ENCODE measurements around the gene TAS2R1.

DNA sequence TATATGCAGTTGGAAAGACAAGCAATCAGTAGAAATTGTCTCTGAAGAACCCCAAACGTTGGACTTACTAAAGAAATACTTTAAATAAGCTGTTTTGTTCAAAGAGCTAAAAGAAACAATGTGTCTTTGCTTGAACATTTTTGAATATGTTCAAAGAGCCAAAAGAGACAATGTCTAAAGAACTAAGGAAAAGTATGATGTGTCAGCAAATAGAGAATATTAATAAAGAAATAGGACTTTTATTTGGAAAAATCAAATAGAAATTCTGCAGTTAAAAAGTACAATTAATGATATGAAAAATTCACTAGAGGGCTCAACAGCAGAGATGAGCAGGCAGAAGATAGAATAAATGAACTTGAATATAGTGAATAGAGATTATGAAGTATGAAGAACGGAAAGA lies 19.2 kb downstream of the TAS2R1 start:
- TF ChIP-seq, protein P1, sequence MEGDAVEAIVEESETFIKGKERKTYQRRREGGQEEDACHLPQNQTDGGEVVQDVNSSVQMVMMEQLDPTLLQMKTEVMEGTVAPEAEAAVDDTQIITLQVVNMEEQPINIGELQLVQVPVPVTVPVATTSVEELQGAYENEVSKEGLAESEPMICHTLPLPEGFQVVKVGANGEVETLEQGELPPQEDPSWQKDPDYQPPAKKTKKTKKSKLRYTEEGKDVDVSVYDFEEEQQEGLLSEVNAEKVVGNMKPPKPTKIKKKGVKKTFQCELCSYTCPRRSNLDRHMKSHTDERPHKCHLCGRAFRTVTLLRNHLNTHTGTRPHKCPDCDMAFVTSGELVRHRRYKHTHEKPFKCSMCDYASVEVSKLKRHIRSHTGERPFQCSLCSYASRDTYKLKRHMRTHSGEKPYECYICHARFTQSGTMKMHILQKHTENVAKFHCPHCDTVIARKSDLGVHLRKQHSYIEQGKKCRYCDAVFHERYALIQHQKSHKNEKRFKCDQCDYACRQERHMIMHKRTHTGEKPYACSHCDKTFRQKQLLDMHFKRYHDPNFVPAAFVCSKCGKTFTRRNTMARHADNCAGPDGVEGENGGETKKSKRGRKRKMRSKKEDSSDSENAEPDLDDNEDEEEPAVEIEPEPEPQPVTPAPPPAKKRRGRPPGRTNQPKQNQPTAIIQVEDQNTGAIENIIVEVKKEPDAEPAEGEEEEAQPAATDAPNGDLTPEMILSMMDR (IDR thresholded peaks at IDR 0.05): no peak
- no peak for TF ChIP-seq POLR2AphosphoS5 (IDR thresholded peaks at IDR 0.05; ENCODE audit: insufficient read depth in 1 of 2, low read depth in 1 of 2)

All from vagina (tissue), 2 donors.